ENCODE results near the gene ENPP5. TPM values are rescaled to one million over a fixed set of nuclear protein-coding genes. Genes with fewer than 3 reads are reported as not detected.

Gene ENPP5
- total and polyA plus RNA-seq, 2 of the 13 experiments (the other 11 are each of a cell fraction or from before 2014, with no cell fraction given): not detected

DNA sequence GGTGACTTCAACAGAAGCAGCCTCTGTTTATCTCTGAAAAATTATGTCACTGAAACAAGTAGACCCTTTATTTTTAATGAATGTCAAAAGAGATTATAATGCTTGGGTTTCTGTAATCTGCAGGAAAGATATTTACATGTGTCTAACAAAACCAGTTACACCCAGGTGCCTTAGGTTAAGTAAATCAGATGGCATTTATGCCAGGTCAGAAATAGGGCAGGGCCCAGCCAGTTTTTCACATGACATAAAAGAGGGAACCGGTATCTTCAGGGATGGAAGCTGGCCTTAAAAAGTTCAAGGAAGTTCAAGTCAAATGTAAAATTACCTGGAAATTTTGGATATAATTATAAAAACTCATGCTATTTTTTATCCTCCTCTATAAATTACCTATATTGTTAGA, 55.1 kb downstream of the ENPP5 start:
- BruUV-seq (replicated peaks): no TSS peak
- H3K4me1 ChIP-seq (ENCODE audit: insufficient read depth, low read length): no peaks in the 10 kb centered on the region
- no peaks in the 10 kb centered on the region for H3K9me3 ChIP-seq (ENCODE audit: low read length)
- intact Hi-C loops (cut with micrococcal nuclease; ENCODE audit: unreplicated experiment) (no loop called here), in situ Hi-C loops (cut with HindIII; ENCODE audit: extremely low pct_ligation_motif_present, low pct_unique_long_range_greater_than_20kb) (no loop called here)
- H3K79me2 ChIP-seq (ENCODE audit: insufficient read depth, low read length): no peaks in the 10 kb centered on the region
- H2AFZ ChIP-seq (ENCODE audit: low read length): no peak overlapping the region
- WGBS (ENCODE audit: low lambda C conversion rate): 62% methylated on average over 1 of the region's 1 CpG
- no peaks in the 10 kb centered on the region for H3K27me3 ChIP-seq (ENCODE audit: control insufficient read depth in 1 of 2, insufficient read depth in 2 of 2, low read length in 2 of 2)
- H3K36me3 ChIP-seq (replicated peaks in 1 of 2; ENCODE audit: control insufficient read depth in 1 of 2, insufficient read depth in 2 of 2, low read length in 2 of 2): no peaks in the 10 kb centered on the region
- H3K27ac ChIP-seq (ENCODE audit: extremely low read length, insufficient read depth, low read length): no peak overlapping the region
- H3K4me3 ChIP-seq (replicated peaks in 1 of 3; ENCODE audit: insufficient read depth in 1 of 3, low read depth in 2 of 3, low read length in 3 of 3): no peak overlapping the region
- ChIA-PET CTCF (ENCODE audit: low intra/inter-chr PET ratio, low total read pairs) (no interaction called here), POLR2A (no interaction called here)
- FAIRE-seq (no peak), DNase-seq (ENCODE audit: low spot score) (no peak), ATAC-seq (no peak)
- H3K4me2 ChIP-seq (ENCODE audit: low read depth, low read length): no peak overlapping the region
- H3K9ac ChIP-seq (ENCODE audit: insufficient read depth, low read depth, low read length): no peak overlapping the region
- no peaks in the 10 kb centered on the region for H4K20me1 ChIP-seq (ENCODE audit: insufficient read depth, low read length)
- TF ChIP-seq ZNF747 (CRISPR knock-in tag; IDR thresholded peaks at IDR 0.05; ENCODE audit: borderline replicate concordance): no peak
- TF ChIP-seq, protein P1, sequence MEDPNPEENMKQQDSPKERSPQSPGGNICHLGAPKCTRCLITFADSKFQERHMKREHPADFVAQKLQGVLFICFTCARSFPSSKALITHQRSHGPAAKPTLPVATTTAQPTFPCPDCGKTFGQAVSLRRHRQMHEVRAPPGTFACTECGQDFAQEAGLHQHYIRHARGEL (CRISPR knock-in tag; IDR thresholded peaks at IDR 0.05): no peak
- no peak for TF ChIP-seq ZIK1 (CRISPR knock-in tag; IDR thresholded peaks at IDR 0.05; ENCODE audit: borderline replicate concordance, low read depth)
- TF ChIP-seq, protein P2, sequence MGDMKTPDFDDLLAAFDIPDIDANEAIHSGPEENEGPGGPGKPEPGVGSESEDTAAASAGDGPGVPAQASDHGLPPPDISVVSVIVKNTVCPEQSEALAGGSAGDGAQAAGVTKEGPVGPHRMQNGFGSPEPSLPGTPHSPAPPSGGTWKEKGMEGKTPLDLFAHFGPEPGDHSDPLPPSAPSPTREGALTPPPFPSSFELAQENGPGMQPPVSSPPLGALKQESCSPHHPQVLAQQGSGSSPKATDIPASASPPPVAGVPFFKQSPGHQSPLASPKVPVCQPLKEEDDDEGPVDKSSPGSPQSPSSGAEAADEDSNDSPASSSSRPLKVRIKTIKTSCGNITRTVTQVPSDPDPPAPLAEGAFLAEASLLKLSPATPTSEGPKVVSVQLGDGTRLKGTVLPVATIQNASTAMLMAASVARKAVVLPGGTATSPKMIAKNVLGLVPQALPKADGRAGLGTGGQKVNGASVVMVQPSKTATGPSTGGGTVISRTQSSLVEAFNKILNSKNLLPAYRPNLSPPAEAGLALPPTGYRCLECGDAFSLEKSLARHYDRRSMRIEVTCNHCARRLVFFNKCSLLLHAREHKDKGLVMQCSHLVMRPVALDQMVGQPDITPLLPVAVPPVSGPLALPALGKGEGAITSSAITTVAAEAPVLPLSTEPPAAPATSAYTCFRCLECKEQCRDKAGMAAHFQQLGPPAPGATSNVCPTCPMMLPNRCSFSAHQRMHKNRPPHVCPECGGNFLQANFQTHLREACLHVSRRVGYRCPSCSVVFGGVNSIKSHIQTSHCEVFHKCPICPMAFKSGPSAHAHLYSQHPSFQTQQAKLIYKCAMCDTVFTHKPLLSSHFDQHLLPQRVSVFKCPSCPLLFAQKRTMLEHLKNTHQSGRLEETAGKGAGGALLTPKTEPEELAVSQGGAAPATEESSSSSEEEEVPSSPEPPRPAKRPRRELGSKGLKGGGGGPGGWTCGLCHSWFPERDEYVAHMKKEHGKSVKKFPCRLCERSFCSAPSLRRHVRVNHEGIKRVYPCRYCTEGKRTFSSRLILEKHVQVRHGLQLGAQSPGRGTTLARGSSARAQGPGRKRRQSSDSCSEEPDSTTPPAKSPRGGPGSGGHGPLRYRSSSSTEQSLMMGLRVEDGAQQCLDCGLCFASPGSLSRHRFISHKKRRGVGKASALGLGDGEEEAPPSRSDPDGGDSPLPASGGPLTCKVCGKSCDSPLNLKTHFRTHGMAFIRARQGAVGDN (CRISPR knock-in tag; IDR thresholded peaks at IDR 0.05): no peak
- no peak for TF ChIP-seq ASH2L (IDR thresholded peaks at IDR 0.05; ENCODE audit: insufficient read length, low read depth, low read length)
- no peak for TF ChIP-seq TRIM22 (IDR thresholded peaks at IDR 0.05)
- TF ChIP-seq ZNF543 (CRISPR knock-in tag; IDR thresholded peaks at IDR 0.05): no peak
- TF ChIP-seq, protein P3, sequence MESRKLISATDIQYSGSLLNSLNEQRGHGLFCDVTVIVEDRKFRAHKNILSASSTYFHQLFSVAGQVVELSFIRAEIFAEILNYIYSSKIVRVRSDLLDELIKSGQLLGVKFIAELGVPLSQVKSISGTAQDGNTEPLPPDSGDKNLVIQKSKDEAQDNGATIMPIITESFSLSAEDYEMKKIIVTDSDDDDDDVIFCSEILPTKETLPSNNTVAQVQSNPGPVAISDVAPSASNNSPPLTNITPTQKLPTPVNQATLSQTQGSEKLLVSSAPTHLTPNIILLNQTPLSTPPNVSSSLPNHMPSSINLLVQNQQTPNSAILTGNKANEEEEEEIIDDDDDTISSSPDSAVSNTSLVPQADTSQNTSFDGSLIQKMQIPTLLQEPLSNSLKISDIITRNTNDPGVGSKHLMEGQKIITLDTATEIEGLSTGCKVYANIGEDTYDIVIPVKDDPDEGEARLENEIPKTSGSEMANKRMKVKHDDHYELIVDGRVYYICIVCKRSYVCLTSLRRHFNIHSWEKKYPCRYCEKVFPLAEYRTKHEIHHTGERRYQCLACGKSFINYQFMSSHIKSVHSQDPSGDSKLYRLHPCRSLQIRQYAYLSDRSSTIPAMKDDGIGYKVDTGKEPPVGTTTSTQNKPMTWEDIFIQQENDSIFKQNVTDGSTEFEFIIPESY (CRISPR knock-in tag; IDR thresholded peaks at IDR 0.05): no peak
- TF ChIP-seq ATAD3A (CRISPR knock-in tag; IDR thresholded peaks at IDR 0.05): no peak
- no peak for TF ChIP-seq ZNF770 (CRISPR knock-in tag; IDR thresholded peaks at IDR 0.05)
- no peak for TF ChIP-seq ZNF598 (CRISPR knock-in tag; IDR thresholded peaks at IDR 0.05; ENCODE audit: borderline replicate concordance)
